ENCODE data around the gene FHIT.
"Not testable (repeated sequence)": the region's sequence is repeated elsewhere in the genome, so short reads cannot be mapped to it uniquely, and the experiment has no call there.

Gene FHIT

DNA sequence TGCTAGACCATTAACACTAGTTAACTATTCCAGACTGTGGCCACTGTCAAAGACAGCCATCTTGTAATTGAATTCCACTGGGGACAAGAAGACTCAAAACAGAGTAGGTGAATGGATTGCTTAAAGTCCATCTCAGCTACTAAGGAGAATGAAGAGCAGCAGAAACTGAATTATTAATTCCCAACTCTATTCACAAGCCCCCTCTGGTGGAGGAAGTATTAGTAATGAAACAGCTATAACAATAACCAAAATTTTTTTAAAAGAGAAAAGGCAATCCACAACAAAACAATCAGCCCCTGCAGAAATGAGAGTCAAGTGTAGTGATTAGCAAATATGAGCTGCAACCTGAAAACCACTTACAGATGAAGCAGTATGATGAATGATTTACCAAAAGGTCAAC lies 302.8 kb downstream of the FHIT start:
- DNase-seq (ENCODE audit: low read depth in 1 of 2, low spot score in 1 of 2): no peak

GRCh38 chr3:60935709-60936108 lies 315.5 kb downstream of the FHIT start:
- DNase-seq (ENCODE audit: low read depth in 1 of 2, low spot score in 1 of 2): no peak

DNA sequence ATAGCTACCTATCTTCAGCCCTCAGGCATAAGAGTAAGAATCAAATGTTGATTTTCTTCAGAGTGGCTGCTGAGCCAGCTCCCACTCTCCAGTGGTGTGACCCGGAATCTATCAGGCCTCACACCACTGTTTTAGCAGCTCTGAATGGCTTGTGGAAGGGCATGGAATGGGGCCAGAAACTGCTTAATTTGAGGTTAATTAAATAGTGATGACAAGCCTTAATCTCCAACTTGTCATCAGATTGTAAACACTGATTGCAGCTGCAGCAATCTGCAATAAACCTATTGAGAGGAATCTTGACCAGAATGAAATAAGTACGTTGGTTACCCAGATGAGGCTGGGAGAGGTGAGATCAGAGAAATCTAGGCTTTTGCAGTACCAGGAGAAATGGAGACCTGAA lies 317.4 kb downstream of the FHIT start:
- no peak for DNase-seq (ENCODE audit: low read depth in 1 of 2, low spot score in 1 of 2)

DNA sequence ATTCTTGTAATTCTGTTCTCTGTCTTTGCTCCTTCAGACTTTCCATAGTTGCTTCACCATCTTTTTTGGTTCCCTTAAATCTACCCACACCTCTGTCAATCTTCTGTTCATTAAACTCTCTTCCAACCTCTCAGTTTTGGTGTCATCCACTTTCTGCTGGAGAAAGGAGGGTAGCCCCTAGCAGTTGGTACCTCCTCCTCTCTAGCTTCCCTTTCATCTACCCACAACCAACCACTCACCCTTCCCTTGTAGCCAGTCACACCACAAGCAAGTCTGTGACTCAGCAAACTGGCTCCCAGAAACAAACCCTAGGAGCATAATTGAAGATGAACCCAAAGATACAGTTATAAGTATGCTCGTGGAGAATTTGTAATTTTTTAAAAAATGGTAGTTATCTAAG lies 318.6 kb downstream of the FHIT start:
- DNase-seq (ENCODE audit: low read depth in 1 of 2, low spot score in 1 of 2): no peak

DNA sequence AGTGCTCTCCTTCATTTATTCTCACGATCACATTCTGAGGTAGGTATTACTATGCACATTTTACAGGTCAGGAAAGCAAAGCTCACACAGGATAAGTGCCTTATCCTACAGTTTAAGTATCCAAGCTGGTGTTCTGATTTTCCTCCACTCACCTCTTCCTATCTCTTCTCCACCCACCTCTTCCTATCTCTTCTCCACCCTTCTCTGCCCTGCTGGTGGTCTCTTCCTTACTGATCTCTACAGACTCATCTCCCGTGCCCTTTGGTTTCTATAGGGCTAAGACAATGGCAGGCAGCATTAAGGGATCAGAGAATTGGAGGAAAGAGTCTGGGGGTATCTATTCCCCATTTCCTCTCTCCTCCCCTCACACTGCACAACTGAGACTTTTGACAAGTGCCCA lies 319.1 kb downstream of the FHIT start:
- DNase-seq (ENCODE audit: low read depth in 1 of 2, low spot score in 1 of 2): no peak

DNA sequence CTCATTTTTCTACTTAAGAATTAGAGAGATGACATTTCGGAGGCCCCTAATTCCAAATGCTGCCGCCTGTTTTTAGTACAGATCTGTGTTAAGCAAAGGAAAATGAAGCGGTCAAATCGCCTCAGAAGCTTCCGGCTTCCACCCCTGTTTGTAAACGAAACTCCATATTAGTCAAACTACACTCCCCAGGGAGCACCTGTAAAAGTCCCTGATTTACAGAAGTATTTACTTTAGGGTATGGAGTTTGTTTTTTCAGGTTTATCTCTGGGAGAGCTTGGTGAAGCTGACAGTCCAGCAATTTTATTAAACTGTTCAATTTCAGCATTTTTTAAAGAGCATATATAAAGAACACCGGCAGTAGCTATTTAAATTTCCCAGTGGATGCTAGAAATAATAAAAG lies 319.8 kb downstream of the FHIT start:
- no peak for DNase-seq (ENCODE audit: low read depth in 1 of 2, low spot score in 1 of 2)

DNA sequence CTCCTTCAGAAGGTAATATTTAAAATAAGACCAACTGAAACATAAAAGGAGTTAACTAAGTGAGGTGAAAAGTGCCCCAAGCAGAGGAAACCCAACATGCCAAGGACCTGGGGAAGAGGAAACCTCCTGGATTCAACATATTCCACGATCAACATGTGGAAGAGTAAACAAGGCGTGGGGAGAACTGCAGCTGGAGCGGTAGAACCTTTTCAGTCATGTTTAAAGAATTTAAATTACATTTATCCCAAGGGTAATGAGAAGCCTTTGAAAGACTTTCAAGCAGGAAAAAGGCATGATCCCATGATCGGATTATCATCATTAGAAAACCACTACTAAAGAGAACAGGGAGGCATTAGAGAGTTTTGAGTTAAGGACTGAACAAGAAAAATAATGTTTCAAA lies 330.7 kb downstream of the FHIT start:
- DNase-seq (ENCODE audit: low read depth in 1 of 2, low spot score in 1 of 2): no peak

- no peak for DNase-seq (ENCODE audit: low read depth in 1 of 2, low spot score in 1 of 2)
These were observed 332.0 kb downstream of the FHIT start for GRCh38 chr3:60919296-60919695.

GRCh38 chr3:60917141-60917540 lies 334.1 kb downstream of the FHIT start:
- no peak for DNase-seq (ENCODE audit: low read depth in 1 of 2, low spot score in 1 of 2)

GRCh38 chr3:60916546-60916945 lies 334.7 kb downstream of the FHIT start:
- no peak for DNase-seq (ENCODE audit: low read depth in 1 of 2, low spot score in 1 of 2)

GRCh38 chr3:60913474-60913873 lies 337.8 kb downstream of the FHIT start:
- no peak for DNase-seq (ENCODE audit: low read depth in 1 of 2, low spot score in 1 of 2)

- DNase-seq (ENCODE audit: low read depth in 1 of 2, low spot score in 1 of 2): no peak
These were observed 338.4 kb downstream of the FHIT start for GRCh38 chr3:60912876-60913275.

DNA sequence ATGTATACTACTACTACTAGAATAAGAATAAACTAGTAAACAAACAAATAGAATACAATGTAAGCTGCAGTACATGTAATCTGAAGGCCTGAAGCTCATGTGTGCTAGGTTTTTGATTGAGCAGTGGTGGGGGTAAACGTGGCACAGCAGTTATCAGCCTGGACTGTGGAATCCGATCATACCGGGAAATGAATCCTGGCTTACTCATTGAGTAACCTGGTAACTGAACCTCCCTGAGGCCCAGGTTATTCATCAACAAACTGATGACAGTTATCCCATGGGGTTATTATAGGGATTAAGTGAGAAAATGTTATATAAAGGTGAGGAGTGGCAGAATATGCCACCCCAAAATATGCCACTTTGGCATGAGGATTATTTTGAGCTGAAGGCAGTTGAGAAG lies 339.1 kb downstream of the FHIT start:
- DNase-seq (ENCODE audit: low read depth in 1 of 2, low spot score in 1 of 2): no peak

- DNase-seq (ENCODE audit: low read depth in 1 of 2, low spot score in 1 of 2): no peak
These were observed 341.7 kb downstream of the FHIT start for GRCh38 chr3:60909526-60909925.

DNA sequence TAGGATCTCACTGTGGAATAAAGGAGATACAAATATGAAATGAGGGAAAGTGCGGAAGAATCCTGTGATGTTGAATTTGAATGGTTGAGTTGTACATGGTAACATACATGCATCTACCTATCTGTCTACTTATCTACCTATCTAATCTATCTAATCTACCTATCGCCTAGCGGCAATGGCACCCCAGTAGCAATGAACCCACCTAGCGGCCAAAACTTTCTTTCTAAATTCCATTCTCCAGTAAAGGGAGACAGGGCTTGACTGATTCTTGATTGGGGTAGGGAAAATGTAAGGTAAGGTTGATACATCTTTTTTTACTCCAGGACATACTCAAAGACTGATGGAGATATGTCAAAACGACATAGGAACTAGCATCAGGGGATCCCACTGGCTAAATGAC lies 345.0 kb downstream of the FHIT start:
- DNase-seq (ENCODE audit: low read depth in 1 of 2, low spot score in 1 of 2): no peak

GRCh38 chr3:60898321-60898720 lies 352.9 kb downstream of the FHIT start:
- DNase-seq (ENCODE audit: low read depth in 1 of 2, low spot score in 1 of 2): no peak

DNA sequence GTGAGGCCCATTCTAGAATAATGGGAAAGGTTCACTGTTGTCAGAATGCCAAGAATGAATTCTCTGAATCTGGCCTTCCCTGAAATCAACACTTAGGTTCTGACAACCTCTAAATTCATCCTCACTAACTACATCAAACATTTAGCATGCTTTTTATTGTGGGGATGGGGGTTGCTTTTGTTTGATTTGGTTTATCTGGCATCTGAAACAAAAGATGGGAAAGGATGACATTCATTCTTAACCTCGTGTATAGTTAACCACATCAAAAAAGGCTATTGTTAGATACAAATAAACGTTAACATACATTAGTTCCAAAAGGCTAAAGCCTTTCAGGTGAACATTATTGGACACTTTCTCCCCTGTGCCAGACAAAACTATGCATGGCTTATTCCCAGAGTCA lies 357.3 kb downstream of the FHIT start:
- no peak for DNase-seq (ENCODE audit: low read depth in 1 of 2, low spot score in 1 of 2)

GRCh38 chr3:60890226-60890625 lies 361.0 kb downstream of the FHIT start:
- no peak for DNase-seq (ENCODE audit: low read depth in 1 of 2, low spot score in 1 of 2)

DNA sequence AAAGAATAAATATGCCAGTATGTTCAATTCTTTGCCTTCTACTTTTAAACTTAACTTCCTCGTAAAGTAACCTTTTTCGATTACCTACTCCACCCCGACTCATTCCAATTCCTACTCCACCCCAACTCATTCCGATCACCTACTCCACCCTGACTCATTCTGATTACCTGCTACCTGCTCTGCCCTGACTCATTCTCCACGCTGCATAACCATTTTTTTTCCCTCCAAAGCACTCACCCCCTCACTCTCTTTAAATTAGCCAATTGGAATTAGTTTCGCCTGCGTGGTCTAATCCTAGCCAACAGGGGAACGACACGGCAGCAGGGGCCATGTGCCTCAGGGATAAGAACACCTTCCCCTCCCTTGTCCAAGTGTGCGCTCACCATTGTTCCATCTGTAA lies 362.3 kb downstream of the FHIT start:
- DNase-seq (ENCODE audit: low read depth in 1 of 2, low spot score in 1 of 2): not testable (repeated sequence)

GRCh38 chr3:60887574-60887973 lies 363.7 kb downstream of the FHIT start:
- no peak for DNase-seq (ENCODE audit: low read depth in 1 of 2, low spot score in 1 of 2)

DNA sequence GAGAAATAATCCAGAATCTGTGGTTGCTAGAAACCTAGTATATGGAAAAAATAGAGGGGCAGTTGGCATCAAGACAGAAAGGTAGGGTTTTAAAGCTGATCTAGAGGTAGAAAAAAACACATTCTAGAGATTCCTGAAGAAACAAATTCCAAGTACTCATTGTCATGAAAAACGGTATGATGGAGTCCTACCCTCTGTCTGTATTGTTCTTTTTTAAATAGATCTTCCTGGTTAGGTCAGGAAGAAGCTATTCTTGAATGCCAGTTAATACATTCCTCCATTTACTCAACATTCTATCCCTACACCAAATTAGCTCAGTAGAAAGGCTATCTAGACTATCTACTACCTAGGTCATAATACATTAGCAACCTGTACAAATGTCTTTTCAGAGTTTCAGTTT lies 364.7 kb downstream of the FHIT start:
- DNase-seq (ENCODE audit: low read depth in 1 of 2, low spot score in 1 of 2): no peak

DNA sequence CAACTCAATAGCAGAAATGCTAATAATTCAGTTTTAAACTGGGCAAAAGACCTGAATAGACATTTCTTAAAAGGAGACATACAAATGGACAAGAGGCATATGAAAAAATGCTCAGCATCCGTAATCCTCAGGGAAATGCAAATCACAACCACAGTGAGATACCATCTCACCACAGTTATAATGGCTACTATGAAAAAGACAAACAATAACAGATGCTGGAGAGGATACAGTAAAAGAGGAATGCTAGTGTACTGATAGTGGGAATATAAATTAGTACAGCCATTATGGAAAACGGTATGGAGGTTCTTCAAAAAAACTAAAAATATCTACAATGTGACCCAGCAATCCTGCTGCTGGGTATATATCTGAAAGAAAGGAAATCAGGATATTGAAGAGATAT lies 367.2 kb downstream of the FHIT start:
- no peak for DNase-seq (ENCODE audit: low read depth in 1 of 2, low spot score in 1 of 2)

GRCh38 chr3:60877188-60877587 lies 374.1 kb downstream of the FHIT start:
- no peak for DNase-seq (ENCODE audit: low read depth in 1 of 2, low spot score in 1 of 2)

DNA sequence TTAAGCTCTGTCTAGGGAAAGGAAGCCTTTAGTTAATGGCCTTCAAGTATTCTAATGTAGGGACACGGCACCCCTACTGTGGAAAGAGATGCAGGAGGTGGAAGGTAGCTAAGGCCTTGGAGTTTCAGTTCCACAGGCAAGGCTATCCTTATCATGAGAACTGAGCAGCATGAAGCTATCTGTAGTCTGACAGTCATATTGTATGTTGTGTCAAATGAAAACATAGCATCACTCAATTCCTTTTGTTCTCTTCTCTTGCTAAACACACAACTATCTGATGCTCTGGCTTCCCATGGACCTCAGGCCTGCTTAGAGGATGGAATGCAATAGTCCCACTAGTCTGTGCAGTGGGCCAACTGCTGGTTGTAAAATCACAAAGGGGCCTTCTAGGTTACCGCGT lies 380.9 kb downstream of the FHIT start:
- DNase-seq (ENCODE audit: low read depth in 1 of 2, low spot score in 1 of 2): no peak

All from stimulated activated CD4-positive, alpha-beta T cell treated with anti-CD3 and anti-CD28 coated beads, Interleukin-15, amount 100 ng/mL, for 1 hour (primary cell).